ENCODE measurements around the gene APOBEC3A. TPM values are rescaled to one million over a fixed set of nuclear protein-coding genes. Genes with fewer than 3 reads are reported as not detected.

APOBEC3A gene
- total and polyA plus RNA-seq, 2 of the 8 experiments (the other 6 are each of a cell fraction or from before 2014, with no cell fraction given) = not detected

- TF ChIP-seq ATF2 (IDR thresholded peaks at IDR 0.05; ENCODE audit: low read length) (no peak), CREB1 (IDR thresholded peaks at IDR 0.05) (no peak), RFX5 (IDR thresholded peaks at IDR 0.05; ENCODE audit: borderline replicate concordance, low read depth, low read length) (no peak), ZNF274 (IDR thresholded peaks at IDR 0.05; ENCODE audit: borderline replicate concordance, extremely low read depth, low read length) (no peak), POLR2AphosphoS5 (IDR thresholded peaks at IDR 0.05; ENCODE audit: low read depth, low read length) (no peak), KDM5A (IDR thresholded peaks at IDR 0.05; ENCODE audit: low read length) (no peak), TCF12 (IDR thresholded peaks at IDR 0.05; ENCODE audit: low read depth, low read length) (no peak)
These were observed 32.1 kb downstream of the APOBEC3A start (continued) for GRCh38 chr22:38989466-38989865.
